Endothelial cell of umbilical vein (primary cell): ENCODE measurements around the gene ATF5. TPM values are rescaled to one million over a fixed set of nuclear protein-coding genes. Genes with fewer than 3 reads are reported as not detected.

Experiments
- BruUV-seq: library from RNA; stranded (reverse); fragments of 400-500 nt; replicated peaks from 2 replicates; lab custom pipeline; 2021; lab: Mats Ljungman, UMichigan
- CTCF ChIA-PET: fragments of 300-600, 350-600 bp; sonication (Branson Sonifier 250); formaldehyde crosslinking; loops from one replicate; lab custom pipeline; 2021; ENCODE audit warnings: antibody characterized with exemption, inconsistent platforms; lab: Charles Lee
- POLR2A ChIA-PET: fragments of 300-600, 350-600 bp; sonication (Branson Sonifier 250); formaldehyde crosslinking; loops from one replicate; lab custom pipeline; 2021; ENCODE audit warnings: antibody characterized with exemption, inconsistent platforms; lab: Charles Lee
- DNase-seq: peaks from one replicate; pipeline ENCODE4 v3.0.0-alpha.2; 2011; ENCODE audit warnings: low read depth, low spot score
- FAIRE-seq: peaks from 2 replicates; lab custom pipeline; 2011; peaks lifted over from hg19 to GRCh38; lab: Jason Lieb, UNC
- H2AFZ ChIP-seq: 2 replicates; pipeline ENCODE4 v1.6.0; 2012; ENCODE audit warnings: low read depth, low read length, control low read depth, inconsistent platforms
- H3K27ac ChIP-seq: 2 replicates; pipeline ENCODE4 v1.5.1; 2011; ENCODE audit warnings: low read depth, mild to moderate bottlenecking, control low read depth, low read length, moderate library complexity; ENCODE audit not compliant: insufficient read depth
- H3K27me3 ChIP-seq, 2 experiments: 2 replicates each; pipeline versions ENCODE4 v1.6.0 to v1.6.1; 2011; ENCODE audit warnings: low read length in 2 of 2, mixed read lengths in 1 of 2; ENCODE audit not compliant: control insufficient read depth in 2 of 2, insufficient read depth in 2 of 2
- H3K36me3 ChIP-seq, 2 experiments: 2 replicates in 1 of 2; 3 replicates in 1 of 2; pipeline ENCODE4 v1.5.1; 2011; ENCODE audit warnings: low read length in 2 of 2, mild to moderate bottlenecking in 1 of 2, moderate library complexity in 1 of 2; ENCODE audit not compliant: control insufficient read depth in 2 of 2, insufficient read depth in 2 of 2; ENCODE audit errors: extremely low read depth in 1 of 2
- H3K4me1 ChIP-seq: 3 replicates; pipeline ENCODE4 v1.5.1; 2011; ENCODE audit warnings: mild to moderate bottlenecking, low read length; ENCODE audit not compliant: control insufficient read depth, insufficient read depth; ENCODE audit errors: extremely low read depth
- H3K4me2 ChIP-seq: 2 replicates; pipeline ENCODE4 v1.6.1; 2011; ENCODE audit warnings: low read length, control low read depth, mixed read lengths; ENCODE audit not compliant: insufficient read depth
- H3K4me3 ChIP-seq, 3 experiments: fragments of 200-600 bp in 1 of 3; sonication (generic), shearing (Covaris generic) in 1 of 3; replicated peaks in 1 of 3; 2 replicates each; pipeline ENCODE4 v1.5.1; 2011 to 2016; ENCODE audit warnings: control low read depth in 3 of 3, low read length in 3 of 3, mild to moderate bottlenecking in 2 of 3, inconsistent platforms in 1 of 3, low read depth in 1 of 3, moderate library complexity in 1 of 3; ENCODE audit not compliant: insufficient read depth in 1 of 3
- H3K79me2 ChIP-seq: 2 replicates; pipeline ENCODE4 v1.6.0; 2012; ENCODE audit warnings: low read length, inconsistent platforms; ENCODE audit not compliant: control insufficient read depth, insufficient read depth
- H3K9ac ChIP-seq: replicated peaks from 2 replicates; pipeline ENCODE3; 2011; ENCODE audit warnings: low read length, control low read depth; ENCODE audit not compliant: insufficient read depth; ENCODE audit errors: extremely low read depth
- H3K9me1 ChIP-seq: replicated peaks from 3 replicates; pipeline ENCODE4 v1.6.0; 2011; ENCODE audit warnings: mild to moderate bottlenecking, low read length; ENCODE audit not compliant: control insufficient read depth, insufficient read depth; ENCODE audit errors: extremely low read depth
- H3K9me3 ChIP-seq: replicated peaks from 2 replicates; pipeline ENCODE4 v1.5.1; 2012; ENCODE audit warnings: low read length, inconsistent platforms; ENCODE audit not compliant: control insufficient read depth, insufficient read depth
- H4K20me1 ChIP-seq: replicated peaks from 2 replicates; pipeline ENCODE3; 2011; ENCODE audit warnings: mild to moderate bottlenecking, low read length; ENCODE audit not compliant: control insufficient read depth, insufficient read depth; ENCODE audit errors: extremely low read depth
- CTCF ChIP-seq, 2 donors: IDR thresholded peaks; 1 replicate in 1 of 2; 2 replicates in 1 of 2; pipeline ENCODE4 v1.5.1; 2011; ENCODE audit warnings: low read length in 2 of 2, mild to moderate bottlenecking in 2 of 2, moderate library complexity in 2 of 2, control low read depth in 1 of 2, inconsistent platforms in 1 of 2, low read depth in 1 of 2; ENCODE audit not compliant: insufficient read depth in 1 of 2; ENCODE audit errors: extremely low read depth in 1 of 2
- EZH2 ChIP-seq: IDR thresholded peaks from 2 replicates; pipeline ENCODE4 v1.6.1; 2012; ENCODE audit warnings: borderline replicate concordance, low read depth, mild to moderate bottlenecking, moderate library complexity, low read length, inconsistent platforms; ENCODE audit not compliant: severe bottlenecking
- FOS ChIP-seq: IDR thresholded peaks from 2 replicates; pipeline ENCODE4 v1.6.1; 2011; ENCODE audit warnings: mild to moderate bottlenecking, low read length, moderate library complexity, borderline replicate concordance; ENCODE audit not compliant: insufficient read depth
- GATA2 ChIP-seq: IDR thresholded peaks from 2 replicates; pipeline ENCODE4 v1.7.0; 2011; ENCODE audit warnings: low read depth, mild to moderate bottlenecking, moderate library complexity, mixed read lengths, low read length; ENCODE audit not compliant: insufficient read length, insufficient read depth
- JUN ChIP-seq: IDR thresholded peaks from 2 replicates; pipeline ENCODE4 v1.6.1; 2011; ENCODE audit warnings: borderline replicate concordance, low read depth; ENCODE audit not compliant: insufficient read length, insufficient read depth
- MAX ChIP-seq: IDR thresholded peaks from 2 replicates; pipeline ENCODE4 v1.6.1; 2011; ENCODE audit not compliant: insufficient read depth, insufficient read length
- MYC ChIP-seq: IDR thresholded peaks from one replicate; pipeline ENCODE4 v1.6.1; 2011; ENCODE audit warnings: mild to moderate bottlenecking, low read depth, low read length
- POLR2A ChIP-seq: IDR thresholded peaks from 2 replicates; pipeline ENCODE4 v1.6.1; 2012; ENCODE audit warnings: low read depth, mild to moderate bottlenecking, control low read depth, low read length
- POLR2AphosphoS5 ChIP-seq: IDR thresholded peaks from 2 replicates; pipeline ENCODE4 v1.6.1; 2012; ENCODE audit warnings: low read depth, mild to moderate bottlenecking, control low read depth, low read length, moderate library complexity; ENCODE audit not compliant: insufficient read depth
- dilution Hi-C: fragments of 300-500 bp; cut with MboI; formaldehyde crosslinking; loops from one replicate; pipeline ENCODE4 v1.15.0; 2019; ENCODE audit warnings: low sequenced_read_pairs; ENCODE audit not compliant: extremely low pct_ligation_motif_present
- intact Hi-C: fragments of 100-400 bp; cut with micrococcal nuclease; formaldehyde crosslinking; loops from one replicate; pipeline ENCODE4 v1.10.0; 2022
- polyA plus RNA-seq, 4 experiments: library from polyadenylated mRNA; depleted of rRNA in 3 of 4; stranded (reverse) in 3 of 4; unstranded in 1 of 4; fragments of >200 nt; gene quantifications; 2 replicates each; pipeline versions ENCODE4 v1.2.1 to v1.2.3, GENCODE V29; 2011 to 2012; ENCODE audit warnings: missing spikeins in 1 of 4
- total RNA-seq: library from RNA; stranded (reverse); gene quantifications from 2 replicates; pipeline ENCODE4 v1.2.3, GENCODE V29; 2021

The ATF5 gene
- total and polyA plus RNA-seq, 2 donors (not counting 3 experiments of a cell fraction or from before 2014, with no cell fraction given) = 23.2 to 46.0 TPM

- no peaks in the 10 kb centered on the region for H4K20me1 ChIP-seq
- H3K4me2 ChIP-seq = no peak overlapping the region
- H3K9me3 ChIP-seq = no peaks in the 10 kb centered on the region
- H3K79me2 ChIP-seq = peaks cover 15% of the 10 kb centered on the region
- no peaks in the 10 kb centered on the region for H3K27me3 ChIP-seq
- H2AFZ ChIP-seq = no peak overlapping the region
- BruUV-seq = no TSS peak
- dilution Hi-C loops (no loop called here), intact Hi-C loops (loop anchor here (5.0 kb wide), 1 partner anchor 427 kb away; the partner anchor contains the start of genes ALDH16A1 and PIH1D1)
- no peak overlapping the region for H3K27ac ChIP-seq
- no peak overlapping the region for H3K9ac ChIP-seq
- POLR2A ChIA-PET = interaction anchor here (0.6 kb wide), 1 partner anchor 17 kb away, joined by 3 read pairs; the partner anchor contains the start of gene IL4I1
- H3K9me1 ChIP-seq = no peaks in the 10 kb centered on the region
- CTCF ChIA-PET = no interaction called here
- peaks cover 14% of the 10 kb centered on the region for H3K4me1 ChIP-seq
- TF ChIP-seq CTCF (IDR thresholded peaks at IDR 0.05; ENCODE audit: extremely low read depth in 1 of 2, insufficient read depth in 1 of 2, low read depth in 1 of 2, low read length in 2 of 2) (no peak), GATA2 (no peak), EZH2 (no peak), JUN (no peak), MAX (no peak), POLR2AphosphoS5 (no peak), FOS (no peak), MYC (no peak), POLR2A (no peak)
- DNase-seq (no peak), FAIRE-seq (peak; percentile 46)
- H3K4me3 ChIP-seq = no peak overlapping the region
- peaks cover 15 to 40% of the 10 kb centered on the region in 2 experiments for H3K36me3 ChIP-seq
Measured at GRCh38 chr19:49879243-49879963, 49.6 kb upstream of the ATF5 start.
